Ramos (cell line): ENCODE results near the gene BICRA.
"Not testable (repeated sequence)": the region's sequence is repeated elsewhere in the genome, so short reads cannot be mapped to it uniquely, and the experiment has no call there.

Experiments
- in situ Hi-C: fragments of 300-500 bp; cut with MboI; formaldehyde crosslinking; loops from one replicate; pipeline ENCODE4 v1.14.3; 2022; ENCODE audit warnings: low sequenced_read_pairs; ENCODE audit not compliant: unreplicated experiment

BICRA gene

DNA sequence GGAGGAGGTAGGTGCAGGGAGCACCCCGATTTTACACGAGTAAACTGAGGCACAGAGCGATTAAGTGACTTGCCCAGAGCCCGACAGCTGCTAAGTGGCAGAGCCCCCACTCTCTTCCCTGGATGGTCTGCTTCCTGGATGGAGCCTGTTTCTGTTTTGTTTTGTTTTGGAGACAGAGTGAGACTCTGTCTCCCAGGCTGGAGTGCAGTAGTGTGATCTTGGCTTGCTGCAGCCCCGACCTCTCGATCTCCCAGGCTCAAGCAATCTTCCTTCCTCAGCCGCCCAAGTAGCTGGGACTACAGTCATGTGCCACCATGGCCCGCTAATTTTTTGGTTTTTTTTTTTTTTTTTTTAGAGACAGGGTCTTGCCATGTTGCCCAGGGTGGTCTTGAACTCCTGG is 17.3 kb downstream of the BICRA start:
- in situ Hi-C loops = no loop called here

DNA sequence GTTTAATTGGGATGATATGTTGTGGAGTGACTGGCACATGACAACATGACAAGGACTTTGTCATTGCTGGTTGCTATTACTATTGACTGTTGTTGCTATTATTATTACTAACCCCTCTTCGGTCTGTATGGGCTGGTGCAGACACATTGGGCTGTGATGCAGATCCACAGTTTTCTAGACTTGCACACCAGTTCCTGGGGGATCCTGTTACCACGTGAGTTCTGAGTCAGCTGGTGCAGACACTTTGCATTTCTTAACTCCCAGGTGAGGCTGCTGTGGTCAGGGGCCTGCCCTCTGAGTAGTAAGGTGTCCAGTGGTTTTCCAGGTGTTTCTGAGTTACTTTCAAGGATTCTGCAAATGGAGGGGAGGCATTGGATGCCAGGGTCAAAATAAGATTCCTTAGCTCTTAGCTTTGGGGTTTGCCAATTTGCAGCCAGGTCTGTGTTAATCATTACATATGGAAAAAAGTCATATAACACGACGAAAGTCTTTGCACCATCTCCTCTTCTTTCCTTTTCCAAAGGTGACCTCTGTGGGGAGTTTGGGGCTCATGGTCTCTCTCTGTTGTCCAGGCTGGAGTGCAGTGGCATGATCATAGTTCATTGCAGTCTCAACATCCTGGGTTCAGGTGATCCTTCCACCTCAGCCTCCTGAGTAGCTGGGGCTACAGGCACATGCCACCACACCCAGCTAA is 19.3 kb downstream of the BICRA start:
- in situ Hi-C loops = no loop called here

DNA sequence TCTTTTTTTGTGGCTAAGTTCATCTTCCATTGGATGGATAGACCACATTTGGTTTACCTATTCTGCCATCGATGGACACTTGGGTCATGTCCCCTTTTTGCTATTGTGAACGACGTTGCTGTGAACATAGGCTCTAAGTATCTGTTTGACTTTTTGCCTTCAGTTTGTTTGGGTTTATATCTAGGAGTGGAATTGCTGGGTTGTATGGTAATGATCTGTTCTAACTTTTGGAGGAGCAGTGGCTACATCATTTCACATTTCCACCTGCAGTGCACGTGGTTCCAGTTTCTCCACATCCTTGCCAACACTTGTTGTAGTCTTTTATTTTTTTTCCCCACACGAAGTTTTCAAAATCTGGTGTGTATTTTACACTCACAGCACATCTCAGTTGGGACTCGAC is 21.7 kb downstream of the BICRA start:
- in situ Hi-C loops = no loop called here

DNA sequence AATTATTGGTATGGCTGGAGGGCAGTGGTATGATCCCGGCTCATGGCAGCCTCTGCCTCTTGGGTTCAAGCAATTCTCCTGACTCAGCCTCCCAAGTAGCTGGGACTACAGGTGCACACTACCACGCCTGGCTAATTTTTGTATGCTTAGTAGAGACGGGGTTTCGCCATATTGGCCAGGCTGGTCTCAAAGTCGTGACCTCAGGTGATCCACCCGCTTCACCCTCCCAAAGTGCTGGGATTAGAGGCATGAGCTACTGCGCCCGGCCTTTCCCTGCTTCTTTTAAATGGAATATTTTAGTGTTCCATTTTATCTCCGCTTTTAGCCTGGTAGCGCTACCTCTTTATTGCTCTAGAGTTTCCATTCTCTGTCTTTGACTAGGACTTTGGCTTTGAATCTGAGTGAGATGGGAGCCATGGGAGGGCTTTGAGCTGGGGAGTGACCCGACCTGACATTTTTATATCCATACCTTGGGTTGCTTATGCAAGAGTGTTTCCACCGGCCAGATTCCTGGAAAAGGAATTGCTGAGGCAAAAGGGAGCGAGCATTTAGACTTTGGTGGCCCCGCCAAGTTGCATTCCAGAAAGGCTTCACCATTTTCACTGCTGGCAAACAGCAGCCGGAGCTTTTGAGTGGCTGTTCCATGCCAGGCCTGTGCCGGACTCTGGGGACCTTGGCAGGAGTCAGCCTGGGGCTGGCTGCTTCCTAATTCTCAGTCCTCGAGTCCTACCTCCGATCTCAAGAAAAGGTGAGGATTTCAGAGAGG is 22.9 kb downstream of the BICRA start:
- in situ Hi-C loops = no loop called here

DNA sequence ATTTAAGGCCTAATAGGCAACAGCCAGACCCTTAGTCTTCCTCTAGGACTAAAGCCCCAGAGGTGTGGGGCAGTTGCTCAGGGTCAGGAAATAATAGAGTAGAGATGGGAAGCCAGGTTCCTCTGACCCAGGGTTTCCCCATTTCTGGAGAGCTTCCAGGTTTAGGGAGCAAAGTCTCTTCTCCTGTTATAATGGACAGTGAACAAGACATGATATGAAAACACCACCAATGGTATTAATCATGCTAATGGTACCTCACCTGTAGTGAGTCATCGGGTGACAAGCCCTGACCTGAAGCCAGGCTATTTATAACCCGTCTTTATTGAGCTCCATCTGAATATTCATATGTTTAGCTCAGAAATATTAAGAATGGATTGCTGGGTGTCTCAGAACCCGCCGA is 24.6 kb downstream of the BICRA start:
- in situ Hi-C loops = no loop called here

DNA sequence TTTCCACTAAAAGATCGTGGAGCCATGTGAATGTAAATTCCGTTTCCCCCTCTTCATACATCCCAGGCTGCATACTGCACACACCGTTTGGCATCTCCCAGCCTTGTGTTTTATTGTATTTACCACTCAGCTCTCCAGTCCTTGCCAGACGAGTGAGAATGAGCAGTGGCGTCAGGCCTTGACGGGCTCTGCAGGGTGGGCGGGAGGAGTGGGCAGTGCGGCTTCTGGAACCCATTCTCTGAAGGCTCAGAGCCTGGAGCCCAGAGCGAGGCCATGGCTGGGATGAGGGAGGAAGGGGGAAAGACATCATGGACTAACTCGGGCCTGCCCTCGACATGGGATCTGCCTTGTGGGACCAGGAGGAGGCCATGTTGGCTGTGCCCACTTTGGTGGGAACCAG is 25.1 kb downstream of the BICRA start:
- in situ Hi-C loops = no loop called here

DNA sequence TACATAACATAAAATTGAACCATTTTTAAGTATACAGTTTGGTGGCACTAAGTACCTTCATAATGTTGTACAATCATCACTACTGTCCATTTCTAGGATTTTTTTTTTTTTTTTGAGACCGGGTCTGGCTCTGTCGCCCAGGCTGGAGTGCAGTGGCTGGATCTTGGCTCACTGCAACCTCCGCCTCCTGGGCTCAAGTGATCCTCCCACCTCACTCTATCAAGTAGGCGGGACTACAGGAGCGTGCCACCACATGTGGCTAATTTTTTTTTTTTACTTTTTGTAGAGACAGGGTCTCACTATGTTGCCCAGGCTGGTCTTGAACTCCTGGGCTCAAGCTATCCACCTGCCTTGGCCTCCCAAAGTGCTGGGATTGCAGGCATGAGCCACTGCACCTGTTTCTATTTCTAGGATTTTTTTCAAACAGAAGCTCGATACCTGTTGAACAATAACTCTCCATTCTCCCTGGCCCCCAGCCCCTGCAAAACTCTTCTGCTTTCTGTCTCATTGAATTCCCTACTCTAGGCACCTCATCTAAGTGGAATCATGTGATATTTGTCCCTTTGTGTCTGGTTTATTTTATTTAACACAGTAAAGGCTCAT is 26.3 kb downstream of the BICRA start:
- in situ Hi-C loops = not testable (repeated sequence)

DNA sequence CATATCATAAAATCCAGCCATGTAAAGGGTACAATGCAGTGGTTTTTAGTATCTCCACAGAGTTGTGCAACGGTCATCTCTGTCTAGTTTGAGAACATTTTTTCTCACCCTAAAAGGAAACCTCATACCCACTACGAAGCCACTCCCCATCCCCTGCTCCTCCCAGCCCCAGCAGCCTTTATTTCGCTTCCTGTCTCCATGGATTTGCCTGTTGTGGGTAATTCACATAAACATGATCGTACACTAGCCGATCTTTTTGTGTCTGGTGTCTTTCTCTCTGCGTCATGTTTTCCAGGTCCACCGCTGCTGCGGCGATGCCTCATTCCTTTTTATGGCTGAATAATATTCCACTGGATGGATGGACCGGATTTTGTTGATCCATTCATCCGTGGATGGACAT is 28.6 kb downstream of the BICRA start:
- in situ Hi-C loops = no loop called here

DNA sequence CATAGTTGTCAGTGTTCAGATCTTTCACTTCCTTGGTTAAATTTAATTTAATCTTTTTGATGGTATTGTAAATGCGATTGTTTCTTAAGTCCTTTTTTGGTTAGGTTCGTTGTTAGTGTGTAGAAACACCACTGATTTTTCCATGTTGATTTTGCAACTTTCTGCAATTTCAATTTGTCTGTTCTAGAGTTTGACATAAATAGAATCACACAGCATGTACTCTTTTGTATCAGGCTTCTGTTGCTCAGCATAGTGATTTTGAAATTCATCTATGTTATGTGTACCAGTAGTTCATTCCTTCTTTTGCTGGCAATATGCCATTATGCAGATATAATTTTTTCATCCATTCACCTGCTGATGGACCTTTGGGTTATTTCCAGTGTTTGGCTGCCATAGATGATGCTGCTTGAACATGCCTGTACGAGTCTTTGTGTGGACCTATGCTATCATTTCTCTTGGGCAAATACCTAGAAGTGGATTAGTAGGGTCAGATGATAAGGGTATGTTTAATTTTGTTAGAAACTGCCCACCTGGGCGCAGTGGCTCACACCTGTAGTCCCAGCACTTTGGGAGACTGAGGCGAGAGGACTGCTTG is 33.1 kb downstream of the BICRA start:
- in situ Hi-C loops = no loop called here

DNA sequence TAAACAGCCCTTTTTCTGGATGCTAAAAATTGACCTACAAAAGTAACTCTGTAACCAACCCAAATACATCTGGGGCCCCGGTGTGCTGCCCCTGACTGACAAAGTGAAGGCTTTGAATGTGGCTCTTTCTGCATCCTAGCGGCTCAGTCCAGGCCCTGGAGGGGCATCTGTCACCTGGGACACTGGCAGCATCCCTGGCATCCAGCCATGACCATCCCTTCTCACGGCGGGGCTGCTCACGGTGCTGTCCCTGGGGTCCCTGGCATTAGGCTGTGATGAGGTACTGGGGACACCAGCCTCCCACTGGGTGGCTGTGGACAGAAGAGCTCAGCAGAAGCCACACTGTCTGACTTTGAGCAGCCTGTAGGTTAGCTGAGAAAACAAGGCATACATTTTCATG is 34.3 kb downstream of the BICRA start:
- in situ Hi-C loops = no loop called here

DNA sequence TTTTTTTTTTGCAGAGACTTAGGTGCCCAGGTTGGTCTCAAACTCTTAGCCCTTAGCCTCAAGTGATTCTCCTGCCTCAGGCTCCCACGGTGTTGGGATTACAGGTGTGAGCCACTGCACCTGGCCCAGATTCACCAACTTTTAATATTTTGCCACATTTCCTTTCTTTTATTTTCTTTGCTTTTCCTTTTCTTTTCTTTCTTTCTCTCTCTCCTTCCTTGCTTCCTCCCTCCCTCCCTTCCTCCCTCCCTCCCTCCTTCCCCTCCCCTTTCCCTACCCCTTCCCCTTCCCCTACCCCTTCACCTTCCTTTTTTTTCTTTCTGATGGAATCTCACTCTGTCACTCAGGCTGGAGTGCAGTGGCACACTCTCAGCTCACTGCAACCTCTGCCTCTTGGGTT is 35.3 kb downstream of the BICRA start:
- in situ Hi-C loops = no loop called here

DNA sequence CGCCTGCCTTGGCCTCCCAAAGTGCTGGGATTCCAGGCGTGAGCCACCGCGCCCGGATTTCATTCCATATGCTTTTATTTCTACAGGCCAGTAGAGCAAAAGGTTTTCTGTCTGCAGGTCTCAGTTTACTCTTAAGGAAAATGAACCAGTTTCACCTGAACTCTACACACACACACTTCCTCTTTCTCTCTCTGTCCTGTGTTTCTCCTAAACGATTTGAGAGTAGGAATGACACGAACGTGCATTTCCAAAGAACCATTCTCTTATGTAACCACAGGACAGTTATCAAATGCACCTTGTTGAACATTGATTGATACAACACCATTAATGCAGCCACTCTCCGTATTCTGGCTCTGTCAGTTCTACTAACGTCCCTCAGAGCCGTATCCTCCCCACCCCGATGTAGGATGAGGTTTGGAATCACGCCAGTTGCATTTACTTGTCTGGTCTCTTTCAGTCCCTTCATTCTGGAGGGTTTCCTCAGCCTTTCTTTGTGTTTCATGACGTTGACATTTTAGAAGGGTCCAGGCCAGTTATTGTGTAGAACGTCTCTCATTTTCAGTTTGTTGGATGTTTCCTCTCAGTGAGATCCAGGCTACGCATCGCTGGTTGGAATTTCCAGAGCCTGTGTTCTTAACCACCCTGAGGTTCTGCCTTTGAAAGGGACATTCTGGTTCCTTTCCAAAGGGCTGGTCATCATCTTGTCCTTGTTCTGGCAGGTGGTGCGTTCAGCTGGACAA is 36.0 kb downstream of the BICRA start:
- in situ Hi-C loops = no loop called here

DNA sequence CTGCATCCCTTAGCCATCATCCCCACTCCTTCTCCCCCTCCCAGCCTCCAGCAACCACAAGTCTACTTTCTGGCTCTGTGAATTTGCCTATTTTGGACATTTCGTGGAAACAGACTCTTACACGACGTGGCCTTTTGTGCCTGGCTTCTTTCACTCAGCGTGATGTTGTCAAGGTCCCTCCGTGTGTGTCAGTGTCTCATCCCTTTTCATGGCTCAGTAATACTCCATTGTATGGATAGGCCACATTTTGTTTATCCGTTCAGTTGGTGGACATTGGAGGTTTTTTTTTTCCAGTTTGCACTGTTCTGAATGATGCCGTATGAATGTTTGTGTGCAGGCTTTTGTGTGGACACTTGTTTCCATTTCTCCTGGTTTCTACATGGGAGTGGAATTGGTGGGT is 38.0 kb downstream of the BICRA start:
- in situ Hi-C loops = no loop called here

DNA sequence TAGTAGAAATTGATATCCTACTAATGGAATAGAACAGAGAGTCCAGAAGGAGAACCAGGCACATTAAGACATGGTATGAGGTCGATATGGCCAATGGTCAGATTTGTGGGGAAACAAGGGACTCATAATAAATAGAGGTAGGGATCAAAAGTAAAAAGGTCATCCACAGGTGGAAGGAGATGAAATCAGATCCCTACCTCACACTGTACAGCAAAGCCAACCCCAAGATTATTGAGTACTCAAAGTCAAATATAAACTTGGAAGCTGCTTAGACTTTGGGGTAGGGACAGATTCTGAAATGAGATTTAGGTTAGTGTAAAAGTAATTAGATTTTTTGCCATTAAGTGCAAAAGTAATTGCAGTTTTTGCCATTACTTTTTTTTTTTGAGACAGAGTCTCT is 40.7 kb downstream of the BICRA start:
- in situ Hi-C loops = no loop called here

DNA sequence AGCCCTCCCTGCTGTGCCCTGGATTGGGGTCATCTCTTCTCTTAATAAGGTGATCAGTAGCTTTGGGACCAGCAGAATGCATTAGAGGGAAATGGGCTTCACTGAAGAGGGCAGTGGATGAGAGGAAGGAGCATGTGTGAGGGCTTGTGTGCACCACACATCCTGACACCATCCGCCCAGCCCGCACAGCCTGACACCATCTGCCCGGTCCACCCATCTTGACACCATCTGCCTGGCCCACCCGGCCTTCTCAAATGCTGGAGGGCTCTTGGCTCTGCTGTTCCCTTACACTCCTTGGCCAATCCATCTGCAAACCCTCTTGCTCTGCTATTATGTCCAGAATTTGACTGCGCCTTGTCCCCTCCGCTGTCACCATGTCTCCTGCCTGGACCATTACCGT is 41.8 kb downstream of the BICRA start:
- in situ Hi-C loops = no loop called here

DNA sequence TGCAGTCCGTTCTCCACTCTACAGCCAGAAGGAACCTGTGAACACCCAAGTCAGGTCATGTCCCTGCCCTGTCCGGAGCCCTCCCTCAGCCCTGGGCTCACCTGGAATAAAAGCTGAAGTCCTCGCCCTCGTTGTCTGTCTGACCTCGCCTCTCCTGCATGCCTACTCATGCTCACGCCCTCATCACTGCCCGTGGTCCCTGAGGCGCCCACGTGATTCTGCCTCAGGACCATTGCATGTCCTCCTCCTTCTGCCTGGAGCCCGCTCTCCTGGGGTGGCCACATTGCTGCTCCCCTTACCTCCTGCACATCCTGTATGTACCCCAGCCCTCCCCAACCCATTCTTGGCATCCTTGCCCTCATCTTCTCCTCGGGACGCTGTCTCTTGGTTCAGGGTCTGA is 42.2 kb downstream of the BICRA start:
- in situ Hi-C loops = no loop called here

DNA sequence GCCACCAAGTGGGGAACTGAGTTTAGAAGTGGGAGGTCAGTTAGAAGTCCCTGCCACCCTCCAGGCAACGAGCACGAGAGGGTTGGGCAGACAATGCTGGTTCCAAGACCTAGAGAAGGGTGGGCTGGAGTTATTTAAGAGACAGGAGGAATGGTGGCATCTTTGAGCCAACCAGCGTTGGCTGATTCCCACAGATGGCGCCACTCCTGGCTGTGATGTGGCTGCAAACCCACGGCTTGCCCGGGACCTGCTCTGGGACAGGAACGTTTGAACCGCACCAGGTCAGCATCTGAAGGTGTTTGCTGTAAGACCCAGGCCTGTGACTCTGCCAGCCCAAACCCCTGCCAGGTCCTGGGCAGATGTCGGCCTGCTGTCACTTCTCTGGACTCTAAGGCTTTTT is 42.8 kb downstream of the BICRA start:
- in situ Hi-C loops = no loop called here

DNA sequence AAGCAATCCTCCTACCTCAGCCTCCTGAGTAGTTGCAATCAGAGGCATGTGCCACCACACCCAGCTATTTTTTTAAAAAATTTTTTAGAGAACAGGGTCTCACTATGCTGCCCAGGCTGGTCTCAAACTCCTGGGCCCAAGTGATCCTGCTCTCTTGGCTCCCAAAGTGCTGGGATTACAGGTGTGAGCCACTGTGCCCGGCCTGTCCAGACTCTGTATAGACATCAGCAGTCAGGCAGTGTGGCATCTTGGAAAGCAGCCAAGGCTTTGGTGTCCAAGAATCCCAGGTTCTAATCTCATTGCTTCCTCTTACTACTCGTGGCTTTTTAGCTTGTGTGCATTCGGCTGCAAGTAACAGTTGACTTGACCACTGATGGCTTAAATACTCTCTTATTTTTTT is 43.4 kb downstream of the BICRA start:
- in situ Hi-C loops = no loop called here

DNA sequence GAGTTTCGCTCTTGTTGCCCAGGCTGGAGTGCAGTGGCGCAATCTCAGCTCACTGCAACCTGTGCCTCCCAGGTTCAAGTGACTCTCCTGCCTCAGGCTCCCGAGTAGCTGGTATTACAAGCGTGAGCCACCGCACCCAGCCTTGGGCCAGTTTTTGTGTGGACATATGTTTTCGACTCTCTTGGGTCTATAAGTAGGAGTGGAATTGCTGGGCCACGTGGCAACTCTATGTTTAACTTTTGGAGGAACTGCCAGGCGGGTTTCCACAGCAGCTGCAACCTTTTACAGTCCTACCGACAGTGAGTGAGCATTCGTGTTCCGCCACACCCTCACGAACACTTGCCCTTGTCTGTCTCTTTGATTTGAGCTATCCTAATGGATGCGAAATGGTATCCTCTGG is 44.9 kb downstream of the BICRA start:
- in situ Hi-C loops = no loop called here

DNA sequence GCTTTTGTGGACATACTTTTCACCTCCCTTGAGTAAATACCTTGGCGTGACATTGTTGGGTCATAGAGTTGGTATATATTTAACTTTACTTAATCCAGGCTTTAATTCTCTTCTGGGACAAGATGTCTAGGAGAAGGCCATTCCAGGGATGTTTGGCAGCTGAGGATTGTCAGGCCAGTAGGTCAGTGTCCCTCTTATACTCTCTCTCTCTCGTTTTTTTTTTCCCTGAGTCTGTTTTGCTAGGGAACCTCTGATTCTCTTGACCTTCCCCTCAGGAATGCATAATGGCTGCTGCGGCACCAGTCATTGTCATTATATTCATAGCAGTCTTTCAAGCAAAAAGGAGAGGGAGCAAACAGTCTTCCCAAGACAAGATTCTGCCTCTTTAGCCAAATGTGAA is 48.8 kb downstream of the BICRA start:
- in situ Hi-C loops = no loop called here
